BLaER1 (cell line): Measurements from ENCODE around the gene TNRC6A.
A peak's percentile ranks its signal among the peaks of the same experiment; 100 is the strongest.

Source experiments
- H3K27ac ChIP-seq: shearing (Covaris generic); formaldehyde crosslinking; 2 replicates; pipeline ENCODE4 v1.8.1; 2022
- H3K27me3 ChIP-seq: shearing (Covaris generic); formaldehyde crosslinking; 2 replicates; pipeline ENCODE4 v1.8.1; 2022
- H3K36me3 ChIP-seq: shearing (Covaris generic); formaldehyde crosslinking; 2 replicates; pipeline ENCODE4 v1.8.1; 2022
- H3K4me1 ChIP-seq: shearing (Covaris generic); formaldehyde crosslinking; 2 replicates; pipeline ENCODE4 v1.8.1; 2022
- H3K4me2 ChIP-seq: shearing (Covaris generic); formaldehyde crosslinking; 2 replicates; pipeline ENCODE4 v1.8.1; 2022
- H3K4me3 ChIP-seq: shearing (Covaris generic); formaldehyde crosslinking; 2 replicates; pipeline ENCODE4 v1.8.1; 2022
- H3K9ac ChIP-seq: shearing (Covaris generic); formaldehyde crosslinking; 2 replicates; pipeline ENCODE4 v1.8.1; 2022
- H3K9me3 ChIP-seq: shearing (Covaris generic); formaldehyde crosslinking; 2 replicates; pipeline ENCODE4 v1.8.1; 2022
- H4K20me1 ChIP-seq: shearing (Covaris generic); formaldehyde crosslinking; 2 replicates; pipeline ENCODE4 v1.8.1; 2022
- Cebpa-rat ChIP-seq: shearing (Covaris generic); IDR thresholded peaks from 2 replicates; pipeline ENCODE4 v1.8.1; 2022

The TNRC6A gene

GRCh38 chr16:24729243-24729950 lies at the start of gene TNRC6A:
Gene TNRC6A, plus strand, starts transcription at chr16:24729651. Its CDS starts 191 bp downstream, at chr16:24729842.
- peak within 1 kb of the TSS; percentile 98 for H3K27ac ChIP-seq
- H3K27me3 ChIP-seq, result no peaks in the 10 kb centered on the region
- H3K4me1 ChIP-seq, result peaks cover 27% of the 10 kb centered on the region
- H3K36me3 ChIP-seq, result peaks cover 29% of the 10 kb centered on the region
- H3K4me3 ChIP-seq, result peak within 1 kb of the TSS; percentile 96
- H3K9me3 ChIP-seq, result no peaks in the 10 kb centered on the region
- peaks cover 37% of the 10 kb centered on the region for H4K20me1 ChIP-seq
- peak within 1 kb of the TSS; percentile 88 for H3K4me2 ChIP-seq
- H3K9ac ChIP-seq, result peak within 1 kb of the TSS; percentile 97
- TF ChIP-seq Cebpa-rat, result no peak

- Histone ChIP-seq H3K27ac (no peak overlapping the region), H3K4me1 (peaks cover 7% of the 10 kb centered on the region; the same call in 1 of the 2 replicates)
- TF ChIP-seq Cebpa-rat, result no peak
Observed at GRCh38 chr16:24681793-24682192, 47.7 kb upstream of the TNRC6A start.

GRCh38 chr16:24683250-24683649 lies 46.2 kb upstream of the TNRC6A start:
- Histone ChIP-seq H3K27ac (no peak overlapping the region), H4K20me1 (no peaks in the 10 kb centered on the region), H3K36me3 (no peaks in the 10 kb centered on the region), H3K9ac (no peak overlapping the region), H3K27me3 (no peaks in the 10 kb centered on the region), H3K4me2 (no peak overlapping the region), H3K9me3 (no peaks in the 10 kb centered on the region), H3K4me3 (no peak overlapping the region), H3K4me1 (peaks cover 7% of the 10 kb centered on the region; the same call in 1 of the 2 replicates)
- TF ChIP-seq Cebpa-rat, result no peak

More at GRCh38 chr16:24681793-24682192, 47.7 kb upstream of the TNRC6A start:
- Histone ChIP-seq H3K4me2 (no peak overlapping the region), H3K27me3 (no peaks in the 10 kb centered on the region), H3K9me3 (no peaks in the 10 kb centered on the region), H3K4me3 (no peak overlapping the region), H3K9ac (no peak overlapping the region), H4K20me1 (no peaks in the 10 kb centered on the region), H3K36me3 (no peaks in the 10 kb centered on the region)

- H3K4me2 ChIP-seq, result no peak overlapping the region
- H3K9ac ChIP-seq, result no peak overlapping the region
- H3K9me3 ChIP-seq, result no peaks in the 10 kb centered on the region
- H3K4me3 ChIP-seq, result no peak overlapping the region
- no peaks in the 10 kb centered on the region for H3K36me3 ChIP-seq
- H3K4me1 ChIP-seq, result peaks cover 7% of the 10 kb centered on the region; the same call in 1 of the 2 replicates
- TF ChIP-seq Cebpa-rat, result no peak
- no peaks in the 10 kb centered on the region for H4K20me1 ChIP-seq
- no peaks in the 10 kb centered on the region for H3K27me3 ChIP-seq
- H3K27ac ChIP-seq, result no peak overlapping the region
Observed at GRCh38 chr16:24683847-24684493, 45.5 kb upstream of the TNRC6A start.

GRCh38 chr16:24685539-24686432 lies 43.7 kb upstream of the TNRC6A start:
- Histone ChIP-seq H3K27ac (no peak overlapping the region), H3K36me3 (no peaks in the 10 kb centered on the region), H3K4me1 (peaks cover 7% of the 10 kb centered on the region; the same call in 1 of the 2 replicates), H3K9me3 (no peaks in the 10 kb centered on the region), H3K4me2 (no peak overlapping the region), H3K9ac (no peak overlapping the region), H3K4me3 (no peak overlapping the region), H3K27me3 (no peaks in the 10 kb centered on the region), H4K20me1 (no peaks in the 10 kb centered on the region)
- no peak for TF ChIP-seq Cebpa-rat

- no peak for TF ChIP-seq Cebpa-rat
- H3K27ac ChIP-seq, result no peak overlapping the region
- no peaks in the 10 kb centered on the region for H3K27me3 ChIP-seq
- no peak overlapping the region for H3K4me2 ChIP-seq
- H3K36me3 ChIP-seq, result no peaks in the 10 kb centered on the region
- no peak overlapping the region for H3K9ac ChIP-seq
- H3K4me1 ChIP-seq, result peaks cover 7% of the 10 kb centered on the region; the same call in 1 of the 2 replicates
- H3K9me3 ChIP-seq, result no peaks in the 10 kb centered on the region
- H3K4me3 ChIP-seq, result no peak overlapping the region
- no peaks in the 10 kb centered on the region for H4K20me1 ChIP-seq
Observed at GRCh38 chr16:24686678-24687077, 42.8 kb upstream of the TNRC6A start.

- Histone ChIP-seq H3K36me3 (no peaks in the 10 kb centered on the region), H3K4me1 (peaks cover 7% of the 10 kb centered on the region; the same call in 1 of the 2 replicates), H3K4me2 (no peak overlapping the region), H3K9ac (no peak overlapping the region), H3K4me3 (no peak overlapping the region), H4K20me1 (no peaks in the 10 kb centered on the region), H3K9me3 (no peaks in the 10 kb centered on the region), H3K27me3 (no peaks in the 10 kb centered on the region), H3K27ac (no peak overlapping the region)
- no peak for TF ChIP-seq Cebpa-rat
Observed at GRCh38 chr16:24688359-24688758, 41.1 kb upstream of the TNRC6A start.

- Histone ChIP-seq H4K20me1 (no peaks in the 10 kb centered on the region), H3K27me3 (no peaks in the 10 kb centered on the region), H3K4me2 (no peak overlapping the region), H3K4me1 (peaks cover 7% of the 10 kb centered on the region; the same call in 1 of the 2 replicates), H3K36me3 (no peaks in the 10 kb centered on the region), H3K27ac (no peak overlapping the region), H3K4me3 (no peak overlapping the region), H3K9me3 (no peaks in the 10 kb centered on the region), H3K9ac (no peak overlapping the region)
- no peak for TF ChIP-seq Cebpa-rat
Observed at GRCh38 chr16:24689128-24689527, 40.3 kb upstream of the TNRC6A start.

- H3K4me2 ChIP-seq, result no peak overlapping the region
- H4K20me1 ChIP-seq, result no peaks in the 10 kb centered on the region
- no peaks in the 10 kb centered on the region for H3K36me3 ChIP-seq
- H3K9me3 ChIP-seq, result no peaks in the 10 kb centered on the region
- no peak overlapping the region for H3K27ac ChIP-seq
- H3K9ac ChIP-seq, result no peak overlapping the region
- no peak for TF ChIP-seq Cebpa-rat
- no peaks in the 10 kb centered on the region for H3K4me1 ChIP-seq
- H3K27me3 ChIP-seq, result no peaks in the 10 kb centered on the region
- H3K4me3 ChIP-seq, result no peak overlapping the region
Observed at GRCh38 chr16:24692854-24693253, 36.6 kb upstream of the TNRC6A start.
